A549 (cell line): ENCODE measurements around the gene PSMB9. TPM values are rescaled to one million over a fixed set of nuclear protein-coding genes. Genes with fewer than 3 reads are reported as not detected.
A peak's percentile ranks its signal among the peaks of the same experiment; 100 is the strongest.

Experiments used
- ATAC-seq, 2 experiments: fragments of 200-7000 bp in 1 of 2; fragments of >200 bp in 1 of 2; cut with Nextera tagmentation in 1 of 2; cut with Tn5 transposase in 1 of 2; 3 replicates each; pipeline versions ENCODE4 v1.8.0 to v1.9.1; 2018 to 2020; ENCODE audit warnings: mild to moderate bottlenecking in 1 of 2, moderate library complexity in 1 of 2
- CTCF ChIA-PET: fragments of 300-600 bp; sonication (Branson Sonifier 250); formaldehyde crosslinking; extraction: SDS; loops from one replicate; lab custom pipeline; 2021; ENCODE audit warnings: antibody characterized with exemption, inconsistent platforms; lab: Yijun Ruan, JAX
- POLR2A ChIA-PET: fragments of 350-600 bp; formaldehyde crosslinking; extraction: SDS; loops from one replicate; lab custom pipeline; 2021; ENCODE audit warnings: antibody characterized with exemption, inconsistent platforms; lab: Yijun Ruan, JAX
- DNase-seq, 2 experiments: peaks; one replicate each; pipeline versions ENCODE4 v3.0.0 to v3.0.0-alpha.2; 2011 to 2016; ENCODE audit warnings: low read depth in 1 of 2, low spot score in 1 of 2
- FAIRE-seq: peaks from 2 replicates; lab custom pipeline; 2011; peaks lifted over from hg19 to GRCh38; lab: Jason Lieb, UNC
- H3K27ac ChIP-seq, 2 experiments: fragments of >200 bp; sonication (Bioruptor Twin); formaldehyde crosslinking; 3 replicates each; pipeline ENCODE4 v1.5.1; 2016 to 2017
- H3K4me1 ChIP-seq: fragments of >200 bp; sonication (Bioruptor Twin); formaldehyde crosslinking; 3 replicates; pipeline ENCODE4 v1.6.1; 2016
- H3K4me2 ChIP-seq: fragments of >200 bp; sonication (Bioruptor Twin); formaldehyde crosslinking; 3 replicates; pipeline ENCODE4 v1.6.1; 2016
- H3K4me3 ChIP-seq: fragments of >200 bp; sonication (Bioruptor Twin); formaldehyde crosslinking; 3 replicates; pipeline ENCODE4 v1.5.1; 2016
- H3K9me3 ChIP-seq: fragments of >200 bp; sonication (Bioruptor Twin); formaldehyde crosslinking; 3 replicates; pipeline ENCODE4 v1.6.1; 2016
- BHLHE40 ChIP-seq: IDR thresholded peaks from 2 replicates; pipeline ENCODE4 v1.6.1; 2012; ENCODE audit warnings: low read depth, low read length, inconsistent platforms
- CBX2 ChIP-seq: fragments of 200-600 bp; sonication (generic); IDR thresholded peaks from 2 replicates; pipeline ENCODE4 v1.6.1; 2016; ENCODE audit warnings: low read depth, mild to moderate bottlenecking, borderline replicate concordance
- CHD4 ChIP-seq: fragments of 200-600 bp; sonication (generic); IDR thresholded peaks from 2 replicates; pipeline ENCODE4 v1.6.1; 2016; ENCODE audit warnings: antibody characterized with exemption, mild to moderate bottlenecking, borderline replicate concordance
- E2F6 ChIP-seq: IDR thresholded peaks from 2 replicates; pipeline ENCODE4 v1.6.1; 2012; ENCODE audit warnings: low read depth, borderline replicate concordance
- EHF ChIP-seq: fragments of 250-450 bp; sonication (Bioruptor Pico); IDR thresholded peaks from 2 replicates; pipeline ENCODE4 v1.5.0; 2020; ENCODE audit warnings: mild to moderate bottlenecking
- ELK1 ChIP-seq: fragments of 150-350 bp; IDR thresholded peaks from 2 replicates; pipeline ENCODE4 v1.6.1; 2014; ENCODE audit warnings: low read depth, mild to moderate bottlenecking, low read length
- EP300 ChIP-seq, 2 experiments: fragments of >200 bp; sonication (Bioruptor Twin); formaldehyde crosslinking; IDR thresholded peaks; 2 replicates in 1 of 2; 3 replicates in 1 of 2; pipeline ENCODE4 v1.6.1; 2016 to 2017
- FOSL2 ChIP-seq, 2 experiments: fragments of 450-650 bp in 1 of 2; fragments of >200 bp in 1 of 2; sonication (Bioruptor Twin) in 1 of 2; formaldehyde crosslinking; IDR thresholded peaks; 2 replicates each; pipeline versions ENCODE4 v1.5.0 to v1.6.1; 2016 to 2020; ENCODE audit warnings: mild to moderate bottlenecking in 1 of 2, moderate library complexity in 1 of 2
- FOXS1 ChIP-seq: fragments of 250-450 bp; sonication (Bioruptor Pico); IDR thresholded peaks from 2 replicates; pipeline ENCODE4 v1.5.0; 2020; ENCODE audit warnings: mild to moderate bottlenecking, moderate library complexity
- GATA3 ChIP-seq: IDR thresholded peaks from 2 replicates; pipeline ENCODE4 v1.6.1; 2012; ENCODE audit warnings: borderline replicate concordance
- HEYL ChIP-seq: fragments of 250-450 bp; sonication (Bioruptor Pico); IDR thresholded peaks from 2 replicates; pipeline ENCODE4 v1.8.0; 2021; ENCODE audit warnings: mild to moderate bottlenecking, moderate library complexity
- HOXB5 ChIP-seq: fragments of 250-450 bp; sonication (Bioruptor Pico); IDR thresholded peaks from 2 replicates; pipeline ENCODE4 v1.5.0; 2020; ENCODE audit warnings: mild to moderate bottlenecking, moderate library complexity
- JUN ChIP-seq, 2 experiments: fragments of >200 bp; sonication (Bioruptor Twin); formaldehyde crosslinking; IDR thresholded peaks; 2 replicates in 1 of 2; 3 replicates in 1 of 2; pipeline ENCODE4 v1.6.1; 2016 to 2017
- KDM1A ChIP-seq: fragments of 200-600 bp; sonication (generic); IDR thresholded peaks from 2 replicates; pipeline ENCODE4 v1.6.1; 2016; ENCODE audit warnings: low read depth, mild to moderate bottlenecking
- KDM5A ChIP-seq: fragments of 200-600 bp; sonication (generic); IDR thresholded peaks from 2 replicates; pipeline ENCODE4 v1.6.1; 2016; ENCODE audit warnings: antibody characterized with exemption, mild to moderate bottlenecking
- MAFK ChIP-seq: fragments of 450-650 bp; IDR thresholded peaks from 2 replicates; pipeline ENCODE4 v1.6.1; 2014; ENCODE audit not compliant: partially characterized antibody
- MYC ChIP-seq: IDR thresholded peaks from 2 replicates; pipeline ENCODE4 v1.6.1; 2012; ENCODE audit warnings: mild to moderate bottlenecking, inconsistent platforms, low read length, improper control_type of control experiment, borderline replicate concordance
- NR3C1 ChIP-seq: fragments of >200 bp; sonication (Bioruptor Twin); formaldehyde crosslinking; IDR thresholded peaks from 3 replicates; pipeline ENCODE4 v1.6.1; 2017
- POLR2A ChIP-seq: IDR thresholded peaks from 2 replicates; pipeline ENCODE4 v1.6.1; 2012; ENCODE audit warnings: mild to moderate bottlenecking, low read length
- POLR2AphosphoS2 ChIP-seq: conservative IDR thresholded peaks from 2 replicates; pipeline ENCODE4 v1.6.1; 2012; ENCODE audit warnings: low read length, improper control_type of control experiment, inconsistent platforms
- RNF2 ChIP-seq: fragments of 200-600 bp; sonication (generic); IDR thresholded peaks from 2 replicates; pipeline ENCODE4 v1.6.1; 2016; ENCODE audit warnings: low read depth, mild to moderate bottlenecking, antibody characterized with exemption, moderate library complexity, borderline replicate concordance
- WGBS: methylation state at CpG from one replicate; pipeline ENCODE4 v1.1.6; 2017; ENCODE audit errors: missing lambda C conversion rate; 5-methylcytosine and 5-hydroxymethylcytosine counted together
- polyA plus RNA-seq, 4 experiments: library from polyadenylated mRNA; depleted of rRNA in 3 of 4; stranded (reverse); fragments of >200 nt; fragmentation: RNase III in 1 of 4; extraction: RNeasy Plus Mini Kit Qiagen cat#74134 plus additional on column Dnase treatment in 1 of 4; gene quantifications; 2 replicates in 3 of 4; 3 replicates in 1 of 4; pipeline ENCODE4 v1.2.3, GENCODE V29; 2011 to 2017
- TF ChIP-seq, protein P1 (sequence below): IDR thresholded peaks from 2 replicates; pipeline ENCODE4 v1.6.1; 2012
- TF ChIP-seq, protein P2 (sequence below): fragments of 250-450 bp; sonication (Bioruptor Pico); IDR thresholded peaks from 2 replicates; pipeline ENCODE4 v1.5.0; 2021; ENCODE audit warnings: mild to moderate bottlenecking, moderate library complexity, borderline replicate concordance
- TF ChIP-seq, protein P3 (sequence below): fragments of >200 bp; sonication (Bioruptor Twin); formaldehyde crosslinking; IDR thresholded peaks from 3 replicates; pipeline ENCODE4 v1.6.1; 2016

The PSMB9 gene
- polyA plus RNA-seq, 2 of the 4 experiments (the other 2 are of a cell fraction): 9.2 to 12.5 TPM

GRCh38 chr6:32851025-32851424 is 3.0 kb upstream of the PSMB9 start:
- H3K4me1 ChIP-seq: peaks cover 9% of the 10 kb centered on the region; the same call in 2 of the 3 replicates
- CTCF ChIA-PET: interaction anchor here (0.9 to 1.9 kb wide), 8 partner anchors 8 to 134 kb away, joined by 3 to 25 read pairs (median 4); partner anchors contain the start of gene TAP2
- FAIRE-seq: no peak
- H3K27ac ChIP-seq: no peak overlapping the region
- TF ChIP-seq, protein P1, sequence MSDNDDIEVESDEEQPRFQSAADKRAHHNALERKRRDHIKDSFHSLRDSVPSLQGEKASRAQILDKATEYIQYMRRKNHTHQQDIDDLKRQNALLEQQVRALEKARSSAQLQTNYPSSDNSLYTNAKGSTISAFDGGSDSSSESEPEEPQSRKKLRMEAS: no peak
- TF ChIP-seq BHLHE40: no peak
- no peak for TF ChIP-seq MYC
- no peak for TF ChIP-seq POLR2A
- TF ChIP-seq HOXB5: no peak
- TF ChIP-seq CBX2: no peak
- TF ChIP-seq ELK1: no peak
- no peak for TF ChIP-seq JUN (IDR thresholded peaks at IDR 0.05)
- no peak for TF ChIP-seq EP300 (IDR thresholded peaks at IDR 0.05)
- TF ChIP-seq FOXS1 (CRISPR knock-in tag): no peak
- no peak for TF ChIP-seq POLR2AphosphoS2
- TF ChIP-seq NR3C1: no peak
- TF ChIP-seq, protein P2, sequence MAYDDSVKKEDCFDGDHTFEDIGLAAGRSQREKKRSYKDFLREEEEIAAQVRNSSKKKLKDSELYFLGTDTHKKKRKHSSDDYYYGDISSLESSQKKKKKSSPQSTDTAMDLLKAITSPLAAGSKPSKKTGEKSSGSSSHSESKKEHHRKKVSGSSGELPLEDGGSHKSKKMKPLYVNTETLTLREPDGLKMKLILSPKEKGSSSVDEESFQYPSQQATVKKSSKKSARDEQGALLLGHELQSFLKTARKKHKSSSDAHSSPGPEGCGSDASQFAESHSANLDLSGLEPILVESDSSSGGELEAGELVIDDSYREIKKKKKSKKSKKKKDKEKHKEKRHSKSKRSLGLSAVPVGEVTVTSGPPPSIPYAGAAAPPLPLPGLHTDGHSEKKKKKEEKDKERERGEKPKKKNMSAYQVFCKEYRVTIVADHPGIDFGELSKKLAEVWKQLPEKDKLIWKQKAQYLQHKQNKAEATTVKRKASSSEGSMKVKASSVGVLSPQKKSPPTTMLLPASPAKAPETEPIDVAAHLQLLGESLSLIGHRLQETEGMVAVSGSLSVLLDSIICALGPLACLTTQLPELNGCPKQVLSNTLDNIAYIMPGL: no peak
- no peak for TF ChIP-seq KDM1A
- TF ChIP-seq EHF (CRISPR knock-in tag): no peak
- TF ChIP-seq HEYL (CRISPR knock-in tag): no peak
- no peak for TF ChIP-seq MAFK
- TF ChIP-seq RNF2: no peak
- no peak for TF ChIP-seq FOSL2 (IDR thresholded peaks at IDR 0.05)
- TF ChIP-seq FOSL2 (CRISPR knock-in tag; IDR thresholded peaks at IDR 0.05): no peak
- no peak for TF ChIP-seq GATA3
- ATAC-seq: no peak
- H3K4me2 ChIP-seq: no peak overlapping the region
- 74% methylated on average over 4 of the region's 4 CpGs for WGBS
- no peaks in the 10 kb centered on the region for H3K9me3 ChIP-seq
- no peak overlapping the region for H3K4me3 ChIP-seq
- DNase-seq: no peak
- POLR2A ChIA-PET: no interaction called here

DNA sequence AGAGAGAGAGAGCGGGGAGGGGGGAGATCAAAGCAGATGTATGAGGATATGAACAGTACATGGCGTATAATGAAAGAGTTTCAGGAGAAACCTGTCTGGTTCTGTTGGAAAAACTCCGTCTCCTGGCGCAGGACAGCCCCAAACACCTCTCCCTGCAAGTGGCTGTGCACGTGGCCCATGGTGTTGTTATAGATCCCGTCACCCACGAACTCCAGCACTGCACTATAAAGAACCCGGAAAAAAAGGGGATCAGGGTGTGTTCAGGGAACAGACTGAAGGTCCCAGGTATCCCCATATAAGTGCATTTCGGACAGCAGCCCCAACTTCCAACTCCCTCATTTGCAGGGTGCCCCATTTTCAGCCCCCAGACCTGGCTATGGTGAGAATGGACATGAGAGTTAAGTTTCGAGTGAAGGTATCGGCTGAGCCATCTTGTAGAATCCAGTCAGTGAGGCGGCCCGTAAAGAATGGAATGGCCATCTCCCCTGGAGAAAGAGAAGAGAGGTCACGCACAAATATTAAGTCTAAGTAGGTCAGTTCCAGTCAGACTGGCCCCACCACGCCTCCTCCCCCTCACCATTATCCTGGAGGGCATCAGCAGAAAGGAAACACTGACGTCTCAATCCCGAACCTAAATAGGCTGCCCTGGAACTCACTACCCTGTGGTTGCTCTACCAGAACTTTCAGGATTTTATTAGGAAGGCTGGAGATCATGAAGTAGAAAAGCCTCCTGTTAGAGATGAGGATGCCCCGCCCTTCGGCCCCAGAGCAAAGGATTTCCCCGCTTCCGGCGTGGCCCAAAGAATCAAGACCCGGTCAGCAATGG is 1.8 kb upstream of the PSMB9 start:
- peak overlapping the region; percentile 95 to 96 for H3K27ac ChIP-seq
- ATAC-seq (no peak), DNase-seq (no peak), FAIRE-seq (no peak)
- ChIA-PET CTCF (interaction anchor here (0.9 to 9.4 kb wide), 6 partner anchors 11 to 133 kb away, joined by 3 to 225 read pairs (median 15); partner anchors contain the start of genes PSMB8 and TAP2), POLR2A (interaction anchor here (1.4 to 2.5 kb wide), 2 partner anchors 13 to 89 kb away, joined by 4 to 30 read pairs; partner anchors contain the start of genes HLA-DMB and TAP2)
- no peaks in the 10 kb centered on the region for H3K9me3 ChIP-seq
- TF ChIP-seq KDM5A: no peak
- TF ChIP-seq, protein P1: no peak
- no peak for TF ChIP-seq CHD4
- TF ChIP-seq, protein P3, sequence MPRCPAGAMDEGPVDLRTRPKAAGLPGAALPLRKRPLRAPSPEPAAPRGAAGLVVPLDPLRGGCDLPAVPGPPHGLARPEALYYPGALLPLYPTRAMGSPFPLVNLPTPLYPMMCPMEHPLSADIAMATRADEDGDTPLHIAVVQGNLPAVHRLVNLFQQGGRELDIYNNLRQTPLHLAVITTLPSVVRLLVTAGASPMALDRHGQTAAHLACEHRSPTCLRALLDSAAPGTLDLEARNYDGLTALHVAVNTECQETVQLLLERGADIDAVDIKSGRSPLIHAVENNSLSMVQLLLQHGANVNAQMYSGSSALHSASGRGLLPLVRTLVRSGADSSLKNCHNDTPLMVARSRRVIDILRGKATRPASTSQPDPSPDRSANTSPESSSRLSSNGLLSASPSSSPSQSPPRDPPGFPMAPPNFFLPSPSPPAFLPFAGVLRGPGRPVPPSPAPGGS: no peak
- no peak for TF ChIP-seq E2F6
- TF ChIP-seq FOXS1 (CRISPR knock-in tag): no peak
- peaks cover 9% of the 10 kb centered on the region; the same call in 2 of the 3 replicates for H3K4me1 ChIP-seq
- H3K4me2 ChIP-seq: peak overlapping the region; percentile 92
- WGBS: 67% methylated on average over 23 of the region's 23 CpGs
- H3K4me3 ChIP-seq: peak overlapping the region; percentile 61
